HepG2 (cell line): ENCODE results near the gene ITGB5. TPM values are rescaled to one million over a fixed set of nuclear protein-coding genes. Genes with fewer than 3 reads are reported as not detected.

Experiments
- CREB1 ChIP-seq, 2 experiments: fragments of 450-650 bp in 1 of 2; IDR thresholded peaks; 2 replicates each; pipeline ENCODE4 v1.6.1; 2016 to 2017; ENCODE audit warnings: control low read depth in 1 of 2, mild to moderate bottlenecking in 1 of 2, missing compliant biosample characterization in 1 of 2, missing genetic modification characterization in 1 of 2
- HIVEP1 ChIP-seq: sonication (generic); formaldehyde crosslinking; IDR thresholded peaks from 2 replicates; pipeline ENCODE4 v1.4.0; 2020; ENCODE audit warnings: mild to moderate bottlenecking, missing genetic modification reagents
- HOXD1 ChIP-seq: sonication (generic); formaldehyde crosslinking; IDR thresholded peaks from 2 replicates; pipeline ENCODE4 v1.5.0; 2020; ENCODE audit warnings: missing genetic modification reagents
- NBN ChIP-seq: fragments of 450-650 bp; conservative IDR thresholded peaks from 2 replicates; pipeline ENCODE4 v1.6.1; 2017
- PAX8 ChIP-seq: sonication (generic); formaldehyde crosslinking; IDR thresholded peaks from 2 replicates; pipeline ENCODE4 v1.8.0; 2022; ENCODE audit warnings: mild to moderate bottlenecking, missing genetic modification reagents, borderline replicate concordance
- PRMT3 ChIP-seq: sonication (generic); formaldehyde crosslinking; IDR thresholded peaks from 2 replicates; pipeline ENCODE4 v1.8.1; 2022; ENCODE audit warnings: low read depth, mild to moderate bottlenecking, moderate library complexity, missing genetic modification reagents, borderline replicate concordance
- XBP1 ChIP-seq: sonication (generic); formaldehyde crosslinking; IDR thresholded peaks from 2 replicates; pipeline ENCODE4 v1.5.0; 2020; ENCODE audit warnings: missing genetic modification reagents
- ZNF652 ChIP-seq: IDR thresholded peaks from 2 replicates; pipeline ENCODE4 v1.6.1; 2016; ENCODE audit warnings: low read depth, borderline replicate concordance
- polyA plus RNA-seq, 8 experiments: library from polyadenylated mRNA; depleted of rRNA in 3 of 8; stranded (reverse) in 7 of 8; unstranded in 1 of 8; fragments of >200 nt; fragmentation: Illumina TruSeq in 4 of 8; extraction: Trizol in 4 of 8; gene quantifications; 2 replicates each; pipeline versions ENCODE4 v1.2.1 to v1.2.3, GENCODE V29; 2011 to 2016; ENCODE audit warnings: low read depth in 4 of 8, missing spikeins in 1 of 8, mixed read lengths in 1 of 8; ENCODE audit not compliant: insufficient read depth in 1 of 8
- total RNA-seq, 5 experiments: library from RNA; depleted of rRNA; stranded (reverse); fragments of >200 nt; fragmentation: Illumina TruSeq; extraction: Trizol; gene quantifications; 2 replicates each; pipeline ENCODE4 v1.2.3, GENCODE V29; 2016; ENCODE audit warnings: low read depth in 1 of 5
- TF ChIP-seq, protein P1 (sequence below): sonication (generic); formaldehyde crosslinking; IDR thresholded peaks from 2 replicates; pipeline ENCODE4 v1.5.1; 2020; ENCODE audit warnings: mild to moderate bottlenecking, missing genetic modification reagents, borderline replicate concordance
- TF ChIP-seq, protein P2 (sequence below): fragments of 450-650 bp; IDR thresholded peaks from 2 replicates; pipeline ENCODE4 v1.6.1; 2017
- TF ChIP-seq, protein P3 (sequence below): sonication (generic); formaldehyde crosslinking; conservative IDR thresholded peaks from 2 replicates; pipeline ENCODE4 v1.4.0; 2020; ENCODE audit warnings: missing genetic modification reagents
- TF ChIP-seq, protein P4 (sequence below): sonication (generic); formaldehyde crosslinking; IDR thresholded peaks from 2 replicates; pipeline ENCODE4 v1.4.0; 2020; ENCODE audit warnings: missing genetic modification reagents
- TF ChIP-seq, protein P5 (sequence below): sonication (generic); formaldehyde crosslinking; IDR thresholded peaks from 2 replicates; pipeline ENCODE4 v1.9.0; 2021; ENCODE audit warnings: missing genetic modification reagents, mild to moderate bottlenecking, borderline replicate concordance

ITGB5 gene
- total and polyA plus RNA-seq, 2 of the 13 experiments (the other 11 are each of a cell fraction or from before 2014, with no cell fraction given) = 74.1 to 343 TPM

DNA sequence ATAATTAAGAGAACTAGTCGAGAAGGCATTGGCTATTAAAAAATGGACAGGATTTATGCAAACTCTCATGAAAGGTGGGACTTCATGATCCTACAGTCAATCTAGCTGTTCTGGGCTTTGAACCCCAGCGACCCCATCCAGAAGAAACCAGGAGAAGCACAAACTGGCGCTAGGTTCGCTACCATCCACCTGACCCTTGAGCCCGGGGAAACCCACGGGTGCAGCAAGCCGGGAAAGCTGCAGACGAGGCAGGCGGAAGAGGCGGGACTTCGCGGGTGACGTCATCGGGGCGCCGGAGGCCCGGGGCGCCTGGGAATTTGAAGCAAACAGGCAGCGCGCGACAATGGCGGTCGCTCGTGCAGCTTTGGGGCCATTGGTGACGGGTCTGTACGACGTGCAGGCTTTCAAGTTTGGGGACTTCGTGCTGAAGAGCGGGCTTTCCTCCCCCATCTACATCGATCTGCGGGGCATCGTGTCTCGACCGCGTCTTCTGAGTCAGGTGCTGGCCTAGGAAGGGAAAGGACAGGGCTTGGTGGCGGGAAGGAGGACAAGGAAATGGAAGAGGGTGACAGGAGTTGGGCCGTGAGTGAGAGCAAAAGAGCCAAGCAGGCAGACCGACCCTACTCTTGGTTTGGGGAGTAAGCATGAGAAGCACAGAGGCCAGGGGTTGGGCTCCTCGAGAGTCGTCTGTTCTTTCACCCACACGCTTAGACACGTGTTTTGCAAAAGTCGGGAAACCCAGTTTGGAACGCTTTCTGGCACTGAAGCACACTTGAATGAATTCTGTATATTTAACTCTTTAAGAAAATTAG is 156.8 kb downstream of the ITGB5 start, which contains the start of gene UMPS (continued):
- TF ChIP-seq, protein P1, sequence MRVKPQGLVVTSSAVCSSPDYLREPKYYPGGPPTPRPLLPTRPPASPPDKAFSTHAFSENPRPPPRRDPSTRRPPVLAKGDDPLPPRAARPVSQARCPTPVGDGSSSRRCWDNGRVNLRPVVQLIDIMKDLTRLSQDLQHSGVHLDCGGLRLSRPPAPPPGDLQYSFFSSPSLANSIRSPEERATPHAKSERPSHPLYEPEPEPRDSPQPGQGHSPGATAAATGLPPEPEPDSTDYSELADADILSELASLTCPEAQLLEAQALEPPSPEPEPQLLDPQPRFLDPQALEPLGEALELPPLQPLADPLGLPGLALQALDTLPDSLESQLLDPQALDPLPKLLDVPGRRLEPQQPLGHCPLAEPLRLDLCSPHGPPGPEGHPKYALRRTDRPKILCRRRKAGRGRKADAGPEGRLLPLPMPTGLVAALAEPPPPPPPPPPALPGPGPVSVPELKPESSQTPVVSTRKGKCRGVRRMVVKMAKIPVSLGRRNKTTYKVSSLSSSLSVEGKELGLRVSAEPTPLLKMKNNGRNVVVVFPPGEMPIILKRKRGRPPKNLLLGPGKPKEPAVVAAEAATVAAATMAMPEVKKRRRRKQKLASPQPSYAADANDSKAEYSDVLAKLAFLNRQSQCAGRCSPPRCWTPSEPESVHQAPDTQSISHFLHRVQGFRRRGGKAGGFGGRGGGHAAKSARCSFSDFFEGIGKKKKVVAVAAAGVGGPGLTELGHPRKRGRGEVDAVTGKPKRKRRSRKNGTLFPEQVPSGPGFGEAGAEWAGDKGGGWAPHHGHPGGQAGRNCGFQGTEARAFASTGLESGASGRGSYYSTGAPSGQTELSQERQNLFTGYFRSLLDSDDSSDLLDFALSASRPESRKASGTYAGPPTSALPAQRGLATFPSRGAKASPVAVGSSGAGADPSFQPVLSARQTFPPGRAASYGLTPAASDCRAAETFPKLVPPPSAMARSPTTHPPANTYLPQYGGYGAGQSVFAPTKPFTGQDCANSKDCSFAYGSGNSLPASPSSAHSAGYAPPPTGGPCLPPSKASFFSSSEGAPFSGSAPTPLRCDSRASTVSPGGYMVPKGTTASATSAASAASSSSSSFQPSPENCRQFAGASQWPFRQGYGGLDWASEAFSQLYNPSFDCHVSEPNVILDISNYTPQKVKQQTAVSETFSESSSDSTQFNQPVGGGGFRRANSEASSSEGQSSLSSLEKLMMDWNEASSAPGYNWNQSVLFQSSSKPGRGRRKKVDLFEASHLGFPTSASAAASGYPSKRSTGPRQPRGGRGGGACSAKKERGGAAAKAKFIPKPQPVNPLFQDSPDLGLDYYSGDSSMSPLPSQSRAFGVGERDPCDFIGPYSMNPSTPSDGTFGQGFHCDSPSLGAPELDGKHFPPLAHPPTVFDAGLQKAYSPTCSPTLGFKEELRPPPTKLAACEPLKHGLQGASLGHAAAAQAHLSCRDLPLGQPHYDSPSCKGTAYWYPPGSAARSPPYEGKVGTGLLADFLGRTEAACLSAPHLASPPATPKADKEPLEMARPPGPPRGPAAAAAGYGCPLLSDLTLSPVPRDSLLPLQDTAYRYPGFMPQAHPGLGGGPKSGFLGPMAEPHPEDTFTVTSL (CRISPR knock-in tag) = peak; percentile 20; the same call in 1 of the 2 replicates
- TF ChIP-seq HIVEP1 (CRISPR knock-in tag) (peak; percentile 99), HOXD1 (peak; percentile 80), PRMT3 (CRISPR knock-in tag) (peak; percentile 91), ZNF652 (CRISPR knock-in tag) (no peak), NBN (no peak), PAX8 (CRISPR knock-in tag) (peak; percentile 69; the same call in 1 of the 2 replicates), CREB1 (IDR thresholded peaks at IDR 0.05) (peak; percentile 99), CREB1 (CRISPR knock-in tag; IDR thresholded peaks at IDR 0.05) (peak; percentile 99), XBP1 (no peak)
- TF ChIP-seq, protein P2, sequence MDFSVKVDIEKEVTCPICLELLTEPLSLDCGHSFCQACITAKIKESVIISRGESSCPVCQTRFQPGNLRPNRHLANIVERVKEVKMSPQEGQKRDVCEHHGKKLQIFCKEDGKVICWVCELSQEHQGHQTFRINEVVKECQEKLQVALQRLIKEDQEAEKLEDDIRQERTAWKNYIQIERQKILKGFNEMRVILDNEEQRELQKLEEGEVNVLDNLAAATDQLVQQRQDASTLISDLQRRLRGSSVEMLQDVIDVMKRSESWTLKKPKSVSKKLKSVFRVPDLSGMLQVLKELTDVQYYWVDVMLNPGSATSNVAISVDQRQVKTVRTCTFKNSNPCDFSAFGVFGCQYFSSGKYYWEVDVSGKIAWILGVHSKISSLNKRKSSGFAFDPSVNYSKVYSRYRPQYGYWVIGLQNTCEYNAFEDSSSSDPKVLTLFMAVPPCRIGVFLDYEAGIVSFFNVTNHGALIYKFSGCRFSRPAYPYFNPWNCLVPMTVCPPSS = no peak
- TF ChIP-seq, protein P3, sequence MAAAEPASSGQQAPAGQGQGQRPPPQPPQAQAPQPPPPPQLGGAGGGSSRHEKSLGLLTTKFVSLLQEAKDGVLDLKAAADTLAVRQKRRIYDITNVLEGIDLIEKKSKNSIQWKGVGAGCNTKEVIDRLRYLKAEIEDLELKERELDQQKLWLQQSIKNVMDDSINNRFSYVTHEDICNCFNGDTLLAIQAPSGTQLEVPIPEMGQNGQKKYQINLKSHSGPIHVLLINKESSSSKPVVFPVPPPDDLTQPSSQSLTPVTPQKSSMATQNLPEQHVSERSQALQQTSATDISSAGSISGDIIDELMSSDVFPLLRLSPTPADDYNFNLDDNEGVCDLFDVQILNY (CRISPR knock-in tag) = peak; percentile 88
- TF ChIP-seq, protein P4, sequence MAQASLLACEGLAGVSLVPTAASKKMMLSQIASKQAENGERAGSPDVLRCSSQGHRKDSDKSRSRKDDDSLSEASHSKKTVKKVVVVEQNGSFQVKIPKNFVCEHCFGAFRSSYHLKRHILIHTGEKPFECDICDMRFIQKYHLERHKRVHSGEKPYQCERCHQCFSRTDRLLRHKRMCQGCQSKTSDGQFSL (CRISPR knock-in tag) = peak; percentile 61; the same call in 1 of the 2 replicates
- TF ChIP-seq, protein P5, sequence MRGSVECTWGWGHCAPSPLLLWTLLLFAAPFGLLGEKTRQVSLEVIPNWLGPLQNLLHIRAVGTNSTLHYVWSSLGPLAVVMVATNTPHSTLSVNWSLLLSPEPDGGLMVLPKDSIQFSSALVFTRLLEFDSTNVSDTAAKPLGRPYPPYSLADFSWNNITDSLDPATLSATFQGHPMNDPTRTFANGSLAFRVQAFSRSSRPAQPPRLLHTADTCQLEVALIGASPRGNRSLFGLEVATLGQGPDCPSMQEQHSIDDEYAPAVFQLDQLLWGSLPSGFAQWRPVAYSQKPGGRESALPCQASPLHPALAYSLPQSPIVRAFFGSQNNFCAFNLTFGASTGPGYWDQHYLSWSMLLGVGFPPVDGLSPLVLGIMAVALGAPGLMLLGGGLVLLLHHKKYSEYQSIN = no peak
